Measurements from ENCODE around the gene NRG3.

- TF ChIP-seq, protein P1, sequence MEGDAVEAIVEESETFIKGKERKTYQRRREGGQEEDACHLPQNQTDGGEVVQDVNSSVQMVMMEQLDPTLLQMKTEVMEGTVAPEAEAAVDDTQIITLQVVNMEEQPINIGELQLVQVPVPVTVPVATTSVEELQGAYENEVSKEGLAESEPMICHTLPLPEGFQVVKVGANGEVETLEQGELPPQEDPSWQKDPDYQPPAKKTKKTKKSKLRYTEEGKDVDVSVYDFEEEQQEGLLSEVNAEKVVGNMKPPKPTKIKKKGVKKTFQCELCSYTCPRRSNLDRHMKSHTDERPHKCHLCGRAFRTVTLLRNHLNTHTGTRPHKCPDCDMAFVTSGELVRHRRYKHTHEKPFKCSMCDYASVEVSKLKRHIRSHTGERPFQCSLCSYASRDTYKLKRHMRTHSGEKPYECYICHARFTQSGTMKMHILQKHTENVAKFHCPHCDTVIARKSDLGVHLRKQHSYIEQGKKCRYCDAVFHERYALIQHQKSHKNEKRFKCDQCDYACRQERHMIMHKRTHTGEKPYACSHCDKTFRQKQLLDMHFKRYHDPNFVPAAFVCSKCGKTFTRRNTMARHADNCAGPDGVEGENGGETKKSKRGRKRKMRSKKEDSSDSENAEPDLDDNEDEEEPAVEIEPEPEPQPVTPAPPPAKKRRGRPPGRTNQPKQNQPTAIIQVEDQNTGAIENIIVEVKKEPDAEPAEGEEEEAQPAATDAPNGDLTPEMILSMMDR (IDR thresholded peaks at IDR 0.05), result no peak
- no peak for TF ChIP-seq EP300 (IDR thresholded peaks at IDR 0.05)
Observed at GRCh38 chr10:82256275-82256674, 381.3 kb downstream of the NRG3 start.

Measured in upper lobe of left lung (tissue), 4 donors.